C1 segment of cervical spinal cord (tissue), 14 donors: Measurements from ENCODE around the gene GRK4.
"Not testable (repeated sequence)": the region's sequence is repeated elsewhere in the genome, so short reads cannot be mapped to it uniquely, and the experiment has no call there.

Experiments
- DNase-seq, 14 donors: peaks; one replicate each; lab custom pipeline; 2025; lab: John Stamatoyannopoulos, UW

GRK4 gene

GRCh38 chr4:2941138-2942036, 22.0 kb upstream of the GRK4 start:
- DNase-seq, result no peak

- no peak for DNase-seq
Observed at GRCh38 chr4:2942037-2942531, 21.3 kb upstream of the GRK4 start.

- DNase-seq, result no peak
Observed at GRCh38 chr4:2942532-2943363, 20.6 kb upstream of the GRK4 start.

GRCh38 chr4:2943364-2944090, 19.8 kb upstream of the GRK4 start:
- DNase-seq, result no peak

- no peak for DNase-seq
Observed at GRCh38 chr4:2944091-2944482, 19.3 kb upstream of the GRK4 start.

GRCh38 chr4:2944586-2945526, 18.5 kb upstream of the GRK4 start:
- no peak for DNase-seq

GRCh38 chr4:2945619-2946604, 17.5 kb upstream of the GRK4 start:
- not testable (repeated sequence) for DNase-seq

- no peak for DNase-seq
Observed at GRCh38 chr4:2946812-2947600, 16.4 kb upstream of the GRK4 start.

GRCh38 chr4:2947926-2948325, 15.4 kb upstream of the GRK4 start:
- DNase-seq, result no peak

- peak in 2 of 14 donors; percentile 23 to 74 for DNase-seq
Observed at GRCh38 chr4:2948895-2949781, 14.2 kb upstream of the GRK4 start.

GRCh38 chr4:2949782-2950125, 13.6 kb upstream of the GRK4 start:
- no peak for DNase-seq

GRCh38 chr4:2950221-2950989, 13.0 kb upstream of the GRK4 start:
- peak in 1 of 14 donors; percentile 67 for DNase-seq

GRCh38 chr4:2953496-2953895, 9.9 kb upstream of the GRK4 start:
- DNase-seq, result peak in 1 of 14 donors; percentile 19

GRCh38 chr4:2954358-2955185, 8.8 kb upstream of the GRK4 start:
- DNase-seq, result peak in 1 of 14 donors; percentile 51

- DNase-seq, result peak in 1 of 14 donors; percentile 58
Observed at GRCh38 chr4:2955186-2956044, 8.0 kb upstream of the GRK4 start.
